GM23338 (cell line): Measurements from ENCODE around the gene SEMA4D. TPM values are rescaled to one million over a fixed set of nuclear protein-coding genes. Genes with fewer than 3 reads are reported as not detected.

Experiments used
- ATAC-seq: fragments of 200-7000 bp; cut with Tn5 transposase; 3 replicates; pipeline ENCODE4 v1.9.1; 2020
- DNase-seq: peaks from one replicate; pipeline ENCODE4 v3.0.0-alpha.2; 2015; ENCODE audit warnings: low spot score
- H2AFZ ChIP-seq: fragments of 200-600 bp; sonication (generic); 2 replicates; pipeline ENCODE4 v1.8.0; 2016; ENCODE audit warnings: antibody characterized with exemption, mild to moderate bottlenecking, moderate library complexity
- H3F3A ChIP-seq: fragments of 200-600 bp; sonication (generic); replicated peaks from 2 replicates; pipeline ENCODE4 v1.8.0; 2017; ENCODE audit warnings: antibody characterized with exemption, mixed run types, low read depth
- H3K27ac ChIP-seq: fragments of 200-600 bp; sonication (generic); 2 replicates; pipeline ENCODE4 v1.6.1; 2016; ENCODE audit warnings: low read depth
- H3K27me3 ChIP-seq: fragments of 200-600 bp; sonication (generic); 2 replicates; pipeline ENCODE4 v1.8.0; 2016; ENCODE audit warnings: mild to moderate bottlenecking, mixed run types, moderate library complexity; ENCODE audit not compliant: insufficient read depth
- H3K36me3 ChIP-seq: fragments of 200-600 bp; sonication (generic); 2 replicates; pipeline ENCODE4 v1.8.0; 2016; ENCODE audit warnings: mild to moderate bottlenecking; ENCODE audit not compliant: insufficient read depth
- H3K4me1 ChIP-seq: fragments of 200-600 bp; sonication (generic); 2 replicates; pipeline ENCODE4 v1.8.0; 2016; ENCODE audit warnings: mild to moderate bottlenecking, moderate library complexity; ENCODE audit not compliant: insufficient read depth
- H3K4me2 ChIP-seq: fragments of 200-600 bp; sonication (generic); 2 replicates; pipeline ENCODE4 v1.7.1; 2017; ENCODE audit warnings: mixed run types
- H3K4me3 ChIP-seq: fragments of 200-600 bp; sonication (generic); 2 replicates; pipeline ENCODE4 v1.6.1; 2016; ENCODE audit warnings: mixed run types
- H3K79me2 ChIP-seq: fragments of 200-600 bp; sonication (generic); replicated peaks from 2 replicates; pipeline ENCODE4 v1.8.0; 2017; ENCODE audit warnings: mild to moderate bottlenecking; ENCODE audit not compliant: insufficient read depth
- H3K9me2 ChIP-seq: fragments of 200-600 bp; sonication (generic); 2 replicates; pipeline ENCODE4 v1.8.0; 2017; ENCODE audit not compliant: insufficient read depth
- H4K20me1 ChIP-seq: fragments of 200-600 bp; sonication (generic); replicated peaks from 2 replicates; pipeline ENCODE4 v1.8.0; 2017; ENCODE audit warnings: mild to moderate bottlenecking; ENCODE audit not compliant: insufficient read depth
- H3K27ac Mint-ChIP-seq: 2 replicates; pipeline ENCODE4 v1.8.0; 2020; ENCODE audit warnings: inconsistent platforms, mild to moderate bottlenecking, moderate library complexity, mixed read lengths
- H3K27me3 Mint-ChIP-seq: 3 replicates; pipeline ENCODE4 v1.8.0; 2022; ENCODE audit warnings: low read depth, mild to moderate bottlenecking, moderate library complexity, mixed read lengths, inconsistent platforms; ENCODE audit not compliant: insufficient read depth, poor library complexity
- H3K36me3 Mint-ChIP-seq: 3 replicates; pipeline ENCODE4 v1.8.0; 2021; ENCODE audit warnings: low read depth, mild to moderate bottlenecking, inconsistent platforms, moderate library complexity, mixed read lengths
- H3K4me1 Mint-ChIP-seq: 3 replicates; pipeline ENCODE4 v1.8.0; 2020; ENCODE audit warnings: mild to moderate bottlenecking, inconsistent platforms, mixed read lengths
- H3K4me3 Mint-ChIP-seq: 3 replicates; pipeline ENCODE4 v1.8.0; 2021; ENCODE audit warnings: moderate library complexity, mild to moderate bottlenecking, inconsistent platforms, mixed read lengths
- H3K9me3 Mint-ChIP-seq: 3 replicates; pipeline ENCODE4 v1.8.0; 2020; ENCODE audit warnings: moderate library complexity, mild to moderate bottlenecking, inconsistent platforms, mixed read lengths
- ETS1 ChIP-seq: IDR thresholded peaks from 2 replicates; pipeline ENCODE4 v1.6.1; 2016; ENCODE audit warnings: antibody characterized with exemption
- EZH2phosphoT487 ChIP-seq: fragments of 200-600 bp; sonication (generic); IDR thresholded peaks from one replicate; pipeline ENCODE4 v1.8.1; 2018; ENCODE audit warnings: antibody characterized with exemption; ENCODE audit not compliant: unreplicated experiment
- POLR2AphosphoS5 ChIP-seq: IDR thresholded peaks from 2 replicates; pipeline ENCODE4 v1.6.1; 2016; ENCODE audit warnings: antibody characterized with exemption, low read depth
- REST ChIP-seq: IDR thresholded peaks from one replicate; pipeline ENCODE4 v1.6.1; 2018; ENCODE audit warnings: antibody characterized with exemption; ENCODE audit not compliant: unreplicated experiment
- STAT1 ChIP-seq: IDR thresholded peaks from one replicate; pipeline ENCODE4 v1.6.1; 2016; ENCODE audit warnings: antibody characterized with exemption; ENCODE audit not compliant: unreplicated experiment
- ZNF462 ChIP-seq: fragments of 250-450 bp; sonication (Bioruptor Pico); IDR thresholded peaks from 2 replicates; pipeline ENCODE4 v1.5.0; 2020; ENCODE audit warnings: mild to moderate bottlenecking, moderate library complexity
- polyA plus RNA-seq: library from polyadenylated mRNA; unstranded; fragments of >200 nt; fragmentation: Nextera tagmentation; extraction: Ambion mirVana; gene quantifications from 2 replicates; pipeline ENCODE4 v1.2.1, GENCODE V29; 2016
- total RNA-seq: library from RNA; depleted of rRNA; stranded (reverse); fragments of >200 nt; shearing (Covaris generic); gene quantifications from 2 replicates; pipeline ENCODE4 v1.2.3, GENCODE V29; 2014

SEMA4D gene
- total and polyA plus RNA-seq, 2 experiments from 2014 or later = 19.3 to 63.0 TPM

GRCh38 chr9:89339807-89340206, 158.1 kb downstream of the SEMA4D start (continued):
- TF ChIP-seq ZNF462 (CRISPR knock-in tag) (no peak), ETS1 (no peak)

GRCh38 chr9:89330513-89330912, 167.4 kb downstream of the SEMA4D start:
- no peaks in the 10 kb centered on the region for H3K27me3 Mint-ChIP-seq
- Histone ChIP-seq H2AFZ (no peak overlapping the region), H3K79me2 (peaks cover 15% of the 10 kb centered on the region), H3K4me3 (no peak overlapping the region), H3K4me1 (no peaks in the 10 kb centered on the region), H3K27ac (no peak overlapping the region), H3K36me3 (peaks cover 65% of the 10 kb centered on the region), H3K4me2 (no peak overlapping the region), H3K9me2 (no peaks in the 10 kb centered on the region), H3F3A (no peaks in the 10 kb centered on the region), H4K20me1 (peaks cover 11% of the 10 kb centered on the region; the same call in 1 of the 2 replicates), H3K27me3 (no peaks in the 10 kb centered on the region)
- ATAC-seq (no peak), DNase-seq (no peak)
- H3K4me1 Mint-ChIP-seq = no peaks in the 10 kb centered on the region
- H3K27ac Mint-ChIP-seq = no peak overlapping the region
- H3K4me3 Mint-ChIP-seq = no peak overlapping the region
- peaks cover 78% of the 10 kb centered on the region for H3K36me3 Mint-ChIP-seq
- H3K9me3 Mint-ChIP-seq = no peaks in the 10 kb centered on the region
- no peak for TF ChIP-seq STAT1
- TF ChIP-seq EZH2phosphoT487 = no peak
- TF ChIP-seq REST = no peak
- TF ChIP-seq POLR2AphosphoS5 = no peak
